ENCODE data around the gene GOLGA7B.

DNA sequence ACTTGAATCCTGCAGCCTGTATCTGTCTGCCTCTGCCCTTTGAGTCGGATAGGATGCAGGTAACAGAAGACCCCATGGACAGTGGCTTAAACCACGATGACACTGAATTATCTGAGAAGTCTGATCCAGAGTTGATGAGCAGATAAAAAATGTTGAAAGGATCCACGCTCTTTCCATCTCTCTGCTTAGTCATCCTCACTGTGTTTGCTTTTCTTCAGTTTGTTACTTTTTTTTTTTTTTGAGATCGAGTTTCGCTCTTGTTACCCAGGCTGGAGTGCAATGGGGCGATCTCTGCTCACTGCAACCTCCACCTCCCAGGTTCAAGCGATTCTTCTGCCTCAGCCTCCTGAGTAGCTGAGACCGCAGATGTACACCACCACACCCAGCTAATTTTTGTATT is 36.9 kb upstream of the GOLGA7B start:
- TF ChIP-seq CTCF (IDR thresholded peaks at IDR 0.05; ENCODE audit: low read depth, low read length): no peak
- TF ChIP-seq EZH2phosphoT487 (IDR thresholded peaks at IDR 0.05; ENCODE audit: low read depth): no peak
